ENCODE measurements around the gene ENTPD2.
"Not testable (repeated sequence)": the region's sequence is repeated elsewhere in the genome, so short reads cannot be mapped to it uniquely, and the experiment has no call there.

ENTPD2 gene

DNA sequence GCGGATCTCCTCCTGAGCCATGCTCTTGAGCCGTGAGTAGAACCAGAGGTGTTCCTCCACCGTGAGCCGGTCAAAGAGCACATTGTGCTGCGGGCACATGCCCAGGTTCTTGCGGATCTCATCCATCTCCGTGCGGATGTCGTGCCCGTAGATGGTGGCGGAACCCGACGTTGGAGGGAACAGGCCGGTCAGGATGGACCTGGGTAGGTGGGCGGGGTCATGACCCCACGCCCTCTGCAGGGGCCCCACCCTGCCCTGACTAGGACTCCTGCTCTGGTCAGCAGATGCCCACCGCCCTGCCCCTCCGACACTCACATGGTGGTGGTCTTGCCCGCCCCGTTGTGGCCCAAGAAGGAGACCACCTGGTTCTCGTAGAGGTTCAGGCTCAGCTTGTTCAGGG, 37.9 kb downstream of the ENTPD2 start:
- DNase-seq (ENCODE audit: low read depth) = no peak

DNA sequence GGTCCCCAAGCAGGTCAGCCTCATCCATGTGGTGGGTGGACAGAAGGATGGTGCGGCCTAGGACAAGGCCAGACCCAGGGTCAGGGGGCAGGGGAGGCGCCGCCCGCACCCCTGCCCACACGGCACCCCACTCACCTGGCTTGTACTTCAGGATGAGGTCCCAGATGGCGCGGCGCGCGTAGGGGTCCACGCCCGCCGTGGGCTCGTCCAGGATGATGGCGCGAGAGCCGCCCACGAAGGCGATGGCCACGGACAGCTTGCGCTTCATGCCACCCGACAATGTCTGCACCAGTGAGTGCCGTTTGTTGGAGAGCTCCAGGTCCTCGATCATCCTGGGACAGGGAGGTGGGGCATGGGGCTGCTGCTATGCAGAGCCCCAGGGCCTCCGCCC, 38.3 kb downstream of the ENTPD2 start:
- DNase-seq (ENCODE audit: low read depth) = no peak

DNA sequence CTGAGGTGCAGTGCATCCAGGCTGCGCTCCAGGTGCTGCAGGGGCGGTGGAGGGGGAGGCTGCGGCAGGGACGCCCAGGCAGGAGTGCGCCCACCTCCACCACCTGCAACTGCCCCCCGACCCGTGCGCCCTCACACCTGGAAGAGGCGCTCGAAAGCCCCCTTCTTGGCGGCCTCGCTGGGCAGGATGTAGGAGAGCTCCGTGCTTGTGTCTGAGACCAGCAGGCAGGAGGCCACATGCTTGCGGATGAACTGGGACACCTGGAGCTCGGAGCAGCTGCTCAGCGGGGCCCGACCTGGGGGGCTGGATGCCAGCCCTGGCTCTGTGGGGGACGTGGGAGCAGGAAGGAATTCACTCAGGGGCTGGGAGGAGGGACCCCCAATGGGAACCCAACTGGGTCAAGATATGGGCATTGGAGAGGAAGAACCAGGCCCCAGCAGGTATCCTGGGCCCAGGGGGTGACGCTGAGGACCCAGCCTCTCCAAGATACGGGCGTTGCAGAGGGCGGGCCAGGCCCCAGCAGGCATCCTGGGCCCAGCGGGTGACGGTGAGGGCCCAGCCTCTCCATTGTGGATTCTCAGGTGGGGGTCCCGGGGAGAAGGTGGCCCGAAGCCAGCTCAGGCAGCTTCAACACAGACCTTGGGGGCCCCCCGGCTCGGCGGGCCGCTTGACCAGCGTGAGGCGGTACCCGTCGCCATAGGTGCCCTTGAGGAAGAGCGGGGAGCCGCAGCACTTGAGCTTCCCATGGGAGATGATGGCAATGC, 38.9 kb downstream of the ENTPD2 start:
- no peak for DNase-seq (ENCODE audit: low read depth)

DNA sequence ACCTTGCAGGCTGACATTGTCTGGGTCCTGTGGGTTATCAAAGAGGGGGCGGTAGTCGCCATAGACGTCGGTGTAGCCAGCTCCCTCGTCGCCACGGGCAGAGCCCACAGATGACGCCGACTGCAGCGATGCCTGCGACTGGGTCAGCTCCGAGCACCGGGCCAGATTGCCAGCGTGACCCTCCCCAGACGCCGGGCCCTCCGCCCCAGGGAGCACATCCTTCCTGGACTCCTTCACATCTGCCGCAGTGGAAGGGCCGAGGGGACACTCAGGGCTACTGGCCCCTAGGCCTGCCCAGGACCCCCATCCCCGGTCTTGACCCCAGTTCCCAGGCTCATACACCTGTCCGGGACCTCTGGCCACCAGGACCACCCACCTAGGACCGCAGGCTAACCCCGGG, 39.7 kb downstream of the ENTPD2 start:
- DNase-seq (ENCODE audit: low read depth) = no peak

DNA sequence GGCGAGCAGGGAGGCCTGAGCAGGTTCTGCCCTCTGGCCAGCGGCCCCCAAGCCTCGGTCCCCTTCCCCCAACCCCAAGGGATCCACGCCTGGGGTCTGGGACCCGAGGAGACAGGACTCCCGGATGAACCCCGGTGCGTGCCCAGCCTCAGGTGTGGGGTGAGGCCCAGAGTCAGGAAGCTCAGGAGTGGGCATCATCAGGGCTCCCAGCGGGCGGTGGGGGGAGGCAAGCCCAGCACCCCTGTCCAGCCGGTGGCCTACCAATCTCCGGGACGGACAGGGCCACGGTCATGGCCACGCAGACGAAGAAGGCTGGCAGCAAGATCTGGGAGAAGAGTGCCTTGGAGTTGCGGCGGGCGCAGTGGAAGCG, 40.3 kb downstream of the ENTPD2 start:
- no peak for DNase-seq (ENCODE audit: low read depth)

DNA sequence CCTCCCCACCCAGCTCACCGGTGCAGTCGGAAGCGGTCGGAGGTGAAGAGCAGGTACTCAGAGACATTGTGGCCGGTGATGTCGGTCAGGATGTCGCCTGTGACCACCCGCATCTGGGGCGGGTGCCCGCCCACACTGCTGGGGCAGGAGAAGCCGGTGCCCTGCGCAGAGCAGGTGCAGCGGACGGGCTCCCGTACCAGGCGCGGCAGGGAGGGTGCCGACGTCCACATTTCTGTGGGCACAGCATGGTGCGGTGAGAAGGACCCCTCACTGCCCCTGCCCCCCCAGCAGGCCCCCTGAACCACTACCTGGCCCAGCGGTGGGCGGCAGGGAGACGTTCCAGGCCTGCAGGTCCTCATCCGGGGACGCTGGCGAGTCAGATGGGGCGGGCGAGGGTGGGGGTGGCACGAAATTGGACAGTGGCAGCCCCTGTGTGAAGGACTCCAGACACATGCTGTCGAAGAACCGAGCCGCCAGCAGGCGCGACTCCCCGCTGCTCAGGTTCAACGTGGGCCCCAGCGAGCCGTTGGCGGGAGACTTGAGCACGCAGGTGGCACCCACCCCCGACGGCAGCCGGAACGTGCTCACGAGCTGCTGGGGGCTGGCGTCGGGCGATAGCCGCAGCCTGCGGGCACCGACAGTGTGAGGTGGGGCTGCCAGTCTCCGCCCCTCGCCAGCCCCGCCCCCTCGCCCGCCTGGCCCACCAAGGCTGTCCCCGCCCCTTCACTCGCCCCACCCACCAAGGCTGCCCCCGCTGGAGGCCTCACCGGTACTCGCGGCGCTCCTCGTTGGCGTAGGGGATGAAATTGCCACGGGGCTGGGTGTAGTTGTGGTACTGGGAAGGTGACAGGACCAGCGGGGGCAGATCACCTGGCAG, 40.9 kb downstream of the ENTPD2 start:
- DNase-seq (ENCODE audit: low read depth) = no peak

DNA sequence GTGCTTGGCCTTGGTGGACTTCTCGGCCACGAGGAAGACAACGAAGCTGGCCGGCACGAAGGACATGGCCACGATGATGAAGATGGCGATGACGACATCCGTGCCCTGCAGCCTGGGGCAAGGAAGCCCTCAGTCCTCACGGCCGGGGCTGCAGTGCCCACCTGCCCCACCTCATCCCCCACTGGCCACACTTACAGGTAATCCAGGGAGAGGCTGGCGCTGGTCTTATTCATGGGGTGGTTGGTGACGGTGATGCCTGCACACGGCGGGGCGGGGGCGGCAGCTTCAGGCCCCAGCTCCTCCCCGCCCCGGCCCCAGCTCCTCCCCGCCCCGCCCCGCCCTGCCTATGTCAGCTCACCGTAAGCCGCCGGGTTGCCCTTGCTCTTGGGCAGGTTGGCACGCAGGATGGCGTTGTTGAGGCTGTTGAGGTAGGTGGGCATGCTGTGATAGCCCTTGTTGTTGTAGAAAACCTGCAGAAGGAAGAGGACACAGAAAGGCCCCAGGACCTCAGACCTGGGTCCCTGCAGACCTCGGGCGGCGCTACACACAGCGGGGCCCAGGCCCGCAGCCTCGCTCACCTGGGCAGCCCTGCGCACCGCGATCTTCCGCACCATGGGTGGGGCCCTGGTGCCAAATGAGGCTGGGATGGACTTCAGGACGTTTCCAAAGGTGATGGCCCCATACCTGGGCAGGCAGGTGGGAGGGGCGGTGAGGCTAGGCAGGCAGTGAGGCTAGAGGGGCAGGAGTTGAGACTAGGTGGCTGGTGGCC, 41.8 kb downstream of the ENTPD2 start:
- DNase-seq (ENCODE audit: low read depth) = no peak

DNA sequence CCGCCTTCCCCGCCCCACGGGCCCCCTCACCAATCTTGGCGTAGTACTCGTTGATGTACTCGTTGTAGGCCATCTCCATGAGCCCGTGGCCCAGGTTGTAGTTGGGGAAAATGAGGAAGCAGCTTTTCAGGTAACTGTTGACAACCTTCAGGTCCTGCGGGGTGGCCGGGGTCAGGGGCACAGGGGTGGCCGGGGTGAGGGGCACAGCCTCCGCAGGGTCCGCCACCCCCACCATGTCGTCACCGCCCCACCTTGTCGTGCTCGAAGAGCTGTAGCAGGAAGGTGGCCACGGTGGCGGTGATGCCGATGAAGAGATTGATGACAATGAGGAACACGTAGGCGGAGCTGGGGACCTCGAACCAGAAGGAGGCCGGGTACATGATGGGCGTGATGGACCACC, 42.7 kb downstream of the ENTPD2 start:
- no peak for DNase-seq (ENCODE audit: low read depth)

DNA sequence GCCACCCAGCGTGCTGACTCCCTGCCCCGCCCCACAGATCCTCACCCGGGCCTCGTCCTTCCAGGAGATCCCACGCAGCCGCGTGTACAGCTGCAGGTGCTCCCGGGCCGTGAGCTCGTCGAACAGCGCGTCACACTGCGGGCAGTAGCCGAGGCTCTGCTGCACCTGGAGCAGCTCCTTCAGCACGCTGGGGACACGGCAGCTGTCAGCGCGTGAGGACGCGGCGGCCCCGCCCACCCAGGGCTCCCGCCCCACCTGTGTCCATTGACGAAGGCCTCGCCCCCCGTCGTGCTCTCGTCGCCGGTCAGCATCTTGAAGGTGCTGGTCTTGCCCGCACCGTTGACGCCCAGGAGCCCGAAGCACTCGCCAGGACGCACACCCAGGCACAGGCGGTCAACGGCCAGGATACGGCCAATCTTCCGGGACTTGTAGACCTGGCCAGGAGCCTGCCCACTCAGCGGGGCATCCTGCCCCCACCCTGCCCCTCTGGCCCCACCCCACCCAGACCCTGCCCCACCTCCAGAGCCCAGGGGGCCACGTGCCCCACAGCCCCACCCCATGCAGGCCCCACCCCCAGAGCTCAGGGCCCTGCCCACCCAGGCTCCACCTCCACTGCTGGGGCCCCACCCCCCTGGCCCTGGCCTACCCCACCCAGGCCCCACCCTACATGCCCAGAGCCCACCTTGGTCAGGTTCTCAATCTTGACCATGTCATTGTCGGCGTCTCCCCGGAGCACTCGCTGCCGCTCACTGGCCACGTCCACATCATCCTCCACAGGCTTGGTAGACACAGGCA, 43.7 kb downstream of the ENTPD2 start:
- DNase-seq (ENCODE audit: low read depth) = no peak

DNA sequence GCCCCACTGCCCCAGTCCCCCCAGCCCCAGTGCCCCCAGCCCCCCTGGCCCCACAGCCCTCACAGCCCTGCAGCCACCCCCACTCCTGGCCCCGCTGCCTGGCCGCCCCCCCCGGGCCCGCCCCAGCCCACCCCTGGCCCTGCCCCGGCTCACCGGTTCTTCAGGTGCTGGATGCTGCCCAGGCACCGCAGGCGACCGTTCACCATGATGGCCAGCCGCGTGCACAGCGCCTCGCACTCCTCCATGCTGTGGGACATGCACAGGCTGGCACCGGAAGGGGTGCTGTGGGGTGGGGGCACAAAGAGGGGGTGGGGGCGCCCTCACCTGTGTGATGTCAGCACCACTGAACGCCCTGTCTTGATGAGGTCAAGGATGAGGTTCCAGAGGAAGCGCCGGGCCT, 44.6 kb downstream of the ENTPD2 start:
- no peak for DNase-seq (ENCODE audit: low read depth)

DNA sequence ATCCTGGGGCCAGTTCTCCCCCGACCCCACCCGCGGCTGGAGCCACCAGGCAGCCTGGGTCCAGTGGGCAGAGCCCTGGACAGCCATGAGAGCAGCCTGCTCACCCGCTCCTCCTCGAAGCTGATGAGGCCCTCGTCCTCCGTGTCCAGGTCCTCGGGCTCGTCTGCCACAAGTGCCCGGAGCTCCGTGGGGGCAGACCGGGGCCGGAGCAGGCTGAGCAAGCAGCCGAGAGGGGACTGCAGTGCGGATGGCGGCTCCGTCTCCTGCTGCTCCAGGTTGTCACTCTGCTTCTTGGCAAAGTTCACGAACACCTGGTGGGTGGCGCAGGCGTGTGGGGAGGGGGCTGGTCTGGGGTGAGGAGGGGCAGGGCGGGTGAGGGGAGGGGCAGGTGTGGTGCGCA, 45.5 kb downstream of the ENTPD2 start:
- no peak for DNase-seq (ENCODE audit: low read depth)

DNA sequence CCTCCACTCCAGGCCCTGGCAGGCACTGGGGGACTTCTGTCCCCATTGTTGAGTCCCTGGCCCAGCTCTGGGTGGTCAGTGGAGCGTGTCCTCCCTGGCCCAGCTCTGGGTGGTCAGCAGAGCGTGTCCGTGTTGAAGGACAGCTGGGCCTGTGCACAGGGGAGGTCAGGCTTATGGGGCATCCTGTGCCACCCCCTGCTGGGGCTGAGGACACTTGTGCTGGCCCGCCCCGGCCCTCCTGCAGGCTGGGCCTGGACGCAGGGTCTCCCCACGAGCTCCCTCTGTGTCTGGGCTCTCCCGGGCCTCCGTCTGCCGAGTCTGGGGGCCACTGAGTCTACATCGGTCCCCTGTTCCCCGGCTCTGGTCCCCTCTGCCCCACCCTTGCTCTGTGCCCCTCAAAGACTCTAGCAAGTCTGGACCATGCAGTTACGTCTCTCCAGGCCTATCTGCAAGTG, 46.0 kb downstream of the ENTPD2 start:
- no peak for DNase-seq (ENCODE audit: low read depth)

DNA sequence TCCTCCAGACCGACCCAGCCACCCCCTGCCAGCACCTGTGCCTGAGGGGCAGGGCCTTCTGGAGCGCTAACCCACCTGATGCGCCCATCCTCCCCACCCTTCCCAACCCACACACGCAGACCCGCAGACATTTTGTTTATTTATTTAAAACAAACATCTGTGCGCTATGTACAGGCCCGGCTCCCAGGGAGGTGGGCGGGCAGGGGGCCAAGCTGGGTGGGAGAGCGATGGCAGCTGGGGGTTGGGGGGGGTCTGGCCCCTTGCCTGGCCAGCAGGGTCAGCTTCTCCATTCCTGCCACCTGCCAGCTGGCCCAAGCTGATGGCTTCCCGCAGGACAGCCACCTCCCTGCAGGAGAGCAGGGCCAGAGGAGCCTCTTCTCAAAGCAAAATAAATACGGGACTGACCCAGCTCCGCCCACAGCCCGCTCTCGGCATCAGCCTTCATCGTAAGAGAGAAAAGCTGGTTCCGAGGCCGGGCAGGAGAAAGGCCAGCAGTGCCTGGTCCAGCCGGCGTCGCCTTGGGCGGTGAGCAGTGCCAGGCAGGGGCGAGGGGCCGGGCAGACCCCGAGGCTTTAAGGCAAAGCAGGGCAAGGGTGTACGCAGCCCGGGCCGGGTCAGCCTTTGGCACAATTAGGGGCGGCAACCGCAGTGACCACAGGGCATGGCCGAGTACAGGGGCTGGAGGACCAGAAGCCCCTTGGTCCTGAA, 46.6 kb downstream of the ENTPD2 start:
- DNase-seq (ENCODE audit: low read depth) = peak; percentile 33

DNA sequence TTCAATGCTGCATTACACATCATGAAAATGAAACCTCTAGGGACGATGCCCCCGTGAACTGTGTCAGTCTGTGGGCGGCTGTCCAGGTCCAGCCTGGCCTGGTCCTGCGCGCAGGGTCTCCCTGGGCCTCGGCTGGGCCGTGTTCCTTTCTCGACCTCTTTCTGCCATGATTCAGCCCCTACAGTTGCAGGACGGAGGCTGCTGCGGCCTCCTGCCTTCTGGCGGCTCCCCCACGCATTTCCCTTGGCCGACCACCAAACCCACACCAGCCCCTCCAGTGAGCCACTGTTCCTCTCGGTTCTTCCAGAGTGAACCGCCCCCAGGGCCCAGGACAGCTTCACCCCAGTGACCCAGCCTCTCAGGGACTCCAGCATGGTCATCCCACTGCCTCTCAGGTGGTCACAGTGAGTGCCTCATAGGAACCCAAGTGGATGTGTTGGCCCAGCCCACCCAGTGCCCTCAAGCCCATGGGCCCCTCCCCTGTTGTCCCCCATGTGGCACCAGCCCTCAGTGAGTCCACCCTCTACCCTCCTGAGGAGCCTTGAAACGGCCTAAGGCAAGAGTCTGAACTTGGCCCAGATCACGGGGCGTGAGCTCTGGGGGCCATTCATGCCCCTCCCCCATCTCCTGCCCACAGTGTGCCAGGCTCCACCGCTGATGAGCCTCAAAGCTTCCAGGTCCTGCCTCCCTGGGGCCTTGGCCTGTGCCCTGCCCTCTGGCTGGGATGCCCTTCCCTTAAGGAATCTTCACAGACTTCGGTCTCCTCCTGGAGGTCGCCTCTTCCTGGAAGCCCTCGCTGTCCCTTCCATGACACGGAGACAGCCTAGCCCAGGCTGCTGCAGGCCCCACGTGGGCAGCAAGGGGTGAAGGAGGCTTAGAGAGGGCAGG, 47.5 kb downstream of the ENTPD2 start:
- DNase-seq (ENCODE audit: low read depth) = no peak

DNA sequence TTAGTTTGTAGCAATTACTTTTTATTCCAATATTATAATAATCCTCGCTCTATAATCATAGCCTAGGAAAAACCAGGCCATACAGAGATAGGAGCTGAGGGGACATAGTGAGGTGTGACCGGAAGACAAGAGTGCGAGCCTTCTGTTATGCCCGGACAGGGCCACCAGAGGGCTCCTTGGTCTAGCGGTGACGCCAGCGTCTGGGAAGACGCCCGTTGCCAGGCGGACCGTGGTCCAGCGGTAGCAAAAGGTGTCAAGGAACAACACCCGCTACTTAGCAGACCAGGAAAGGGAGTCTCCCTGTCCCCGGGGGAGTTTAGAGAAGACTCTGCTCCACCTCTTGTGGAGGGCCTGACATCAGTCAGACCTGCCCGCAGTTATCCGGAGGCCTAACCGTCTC, 49.6 kb downstream of the ENTPD2 start:
- DNase-seq (ENCODE audit: low read depth) = not testable (repeated sequence)

DNA sequence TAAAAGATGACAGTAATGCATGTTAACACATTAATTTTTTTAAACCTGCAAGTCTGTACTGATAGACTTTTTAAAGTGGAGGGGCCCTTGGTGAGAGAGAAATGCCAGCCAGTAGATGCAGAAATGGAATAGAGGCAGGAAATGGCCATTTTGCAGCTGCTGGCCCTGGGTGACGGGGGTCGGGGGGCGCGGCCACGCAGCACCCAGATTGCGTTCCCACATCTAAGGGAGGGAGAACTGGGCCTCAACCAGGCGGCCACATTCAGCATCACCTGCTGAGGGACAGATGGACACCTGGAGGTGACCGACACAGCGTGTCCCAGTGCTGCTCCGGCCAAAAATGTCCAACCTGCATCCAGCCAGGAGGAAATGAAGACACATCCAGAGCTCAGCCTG, 51.2 kb downstream of the ENTPD2 start:
- DNase-seq (ENCODE audit: low read depth) = no peak

DNA sequence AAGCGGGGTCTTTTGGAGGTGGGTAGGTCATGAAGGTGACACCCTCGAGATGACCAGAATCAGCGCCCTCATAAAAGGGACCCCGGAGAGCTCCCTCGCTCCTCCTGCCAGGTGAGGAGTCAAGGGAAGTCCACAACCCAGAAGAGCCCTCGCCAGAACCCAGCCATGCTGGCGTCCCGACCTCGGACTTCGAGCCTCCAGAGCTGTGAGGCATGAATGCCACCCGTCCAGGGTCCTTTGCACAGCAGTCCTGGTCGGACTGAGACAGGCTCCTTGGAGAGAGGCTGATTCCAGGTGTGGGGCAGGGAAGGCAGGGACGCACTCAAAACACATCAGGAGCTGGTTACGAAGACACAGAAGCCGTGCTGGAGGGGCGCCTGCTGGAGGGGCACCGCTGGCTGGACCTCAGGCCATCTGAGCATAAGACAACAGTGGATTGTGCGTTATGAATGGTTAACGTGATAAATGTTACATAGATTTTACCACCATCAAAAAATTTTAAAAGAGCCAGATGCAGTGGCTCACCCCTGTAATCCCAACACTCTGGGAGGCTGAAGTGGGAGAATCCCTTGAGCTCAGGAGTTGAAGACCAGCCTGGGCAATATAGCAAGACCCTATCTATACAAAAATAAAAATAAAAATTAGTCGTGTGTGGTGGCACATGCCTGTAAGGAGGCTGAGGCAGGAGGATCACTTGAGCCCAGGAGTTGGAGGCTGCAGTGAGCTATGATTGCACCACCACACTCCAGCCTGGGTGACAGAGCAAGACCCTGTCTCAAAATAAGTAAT, 51.8 kb downstream of the ENTPD2 start:
- DNase-seq (ENCODE audit: low read depth) = no peak

DNA sequence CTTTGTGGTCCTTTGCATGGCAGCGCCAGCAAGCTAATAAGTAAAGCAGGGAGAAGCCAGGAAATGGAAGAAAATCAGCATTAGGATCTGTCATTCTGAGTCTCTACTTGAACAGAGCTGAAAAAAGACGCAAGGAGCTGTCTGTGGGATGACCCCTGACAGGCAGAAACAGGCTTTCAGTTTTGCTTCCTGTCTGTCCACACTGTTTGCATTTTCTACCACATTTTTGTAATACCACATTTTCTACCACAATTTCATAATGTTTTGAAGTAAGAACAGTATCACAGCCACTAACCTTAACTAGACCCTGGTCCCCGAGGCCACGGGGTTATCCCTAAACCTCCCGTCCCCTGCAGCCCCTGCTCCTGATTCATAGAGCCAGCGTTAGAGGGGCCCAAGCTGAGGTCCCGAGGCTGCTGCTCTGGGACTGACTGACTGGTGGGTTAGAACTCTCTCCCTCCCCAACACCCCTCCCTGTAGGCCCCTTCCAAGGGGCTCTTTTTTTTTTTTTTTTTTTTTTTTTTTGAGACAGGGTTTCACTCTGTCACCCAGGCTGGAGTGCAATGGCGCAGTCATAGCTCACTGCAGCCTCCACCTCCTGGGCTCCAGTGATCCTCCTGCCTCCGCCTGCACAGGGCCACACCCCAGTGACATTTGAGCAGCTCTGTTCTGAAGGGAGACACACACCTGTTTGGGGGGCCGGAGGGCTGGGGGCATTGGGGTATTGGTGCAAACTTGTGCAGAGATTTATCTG, 53.5 kb downstream of the ENTPD2 start:
- DNase-seq (ENCODE audit: low read depth) = peak; percentile 93
